Tongue (tissue), 2 donors: ENCODE results near the gene NELL1. TPM values are rescaled to one million over a fixed set of nuclear protein-coding genes. Genes with fewer than 3 reads are reported as not detected.

ENCODE experiments used
- DNase-seq: peaks from one replicate; pipeline ENCODE4 v3.0.0-alpha.2; 2015
- total RNA-seq: library from RNA; depleted of rRNA; stranded (reverse); fragments of >200 nt; gene quantifications from one replicate; pipeline ENCODE4 v1.2.3, GENCODE V29; 2014

The NELL1 gene
- total RNA-seq, 1 donor from 2014 or later: 78.7 TPM

DNA sequence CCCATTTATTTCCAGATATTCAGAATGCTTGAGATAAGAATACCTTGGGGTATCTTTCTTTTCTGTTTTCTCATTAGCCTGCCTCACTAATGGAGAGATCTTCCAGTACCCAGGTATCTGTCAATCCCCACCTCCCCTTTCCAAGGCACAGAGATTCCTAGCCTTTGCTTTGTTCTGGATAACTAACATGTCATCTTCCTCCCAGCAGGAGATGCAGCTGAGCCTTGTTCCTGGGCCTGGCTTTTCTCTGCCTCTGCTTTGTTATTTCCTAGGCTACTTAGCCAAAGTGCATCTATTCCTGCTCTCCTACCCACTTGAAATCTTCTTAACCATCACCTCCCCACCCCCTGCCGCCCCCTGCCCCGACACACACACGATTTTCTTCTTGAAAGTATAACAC lies 297.1 kb downstream of the NELL1 start:
- no peak for DNase-seq

DNA sequence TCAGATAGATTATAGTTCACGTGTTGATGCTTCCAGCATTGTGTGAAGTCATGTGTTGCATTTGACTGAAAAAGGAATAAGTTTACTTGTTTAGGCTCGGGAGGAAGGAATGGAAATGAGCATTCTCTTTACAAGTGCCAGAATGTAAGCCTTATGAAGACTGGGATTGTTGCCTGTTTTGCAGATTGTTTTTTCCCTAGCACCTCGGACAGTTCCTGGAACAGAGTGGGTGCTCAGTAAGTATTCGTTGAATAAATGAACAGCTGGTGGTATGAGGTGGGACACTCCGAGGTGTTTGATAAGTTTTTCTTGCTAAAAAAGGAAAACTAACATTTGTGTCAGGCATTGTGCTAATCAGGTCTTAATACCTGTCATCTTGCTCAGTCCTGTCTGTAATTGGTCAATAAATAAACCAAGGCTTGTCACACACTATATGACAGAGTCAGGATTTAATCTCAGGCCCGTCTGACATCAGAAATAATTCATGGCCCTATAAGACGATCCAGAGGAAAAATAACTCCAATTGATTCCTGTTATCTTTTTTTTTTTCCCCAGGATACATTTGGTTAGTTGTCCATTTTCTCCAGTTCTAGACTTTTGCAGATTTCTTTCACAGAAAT lies 304.7 kb downstream of the NELL1 start:
- peak; percentile 24 for DNase-seq

DNA sequence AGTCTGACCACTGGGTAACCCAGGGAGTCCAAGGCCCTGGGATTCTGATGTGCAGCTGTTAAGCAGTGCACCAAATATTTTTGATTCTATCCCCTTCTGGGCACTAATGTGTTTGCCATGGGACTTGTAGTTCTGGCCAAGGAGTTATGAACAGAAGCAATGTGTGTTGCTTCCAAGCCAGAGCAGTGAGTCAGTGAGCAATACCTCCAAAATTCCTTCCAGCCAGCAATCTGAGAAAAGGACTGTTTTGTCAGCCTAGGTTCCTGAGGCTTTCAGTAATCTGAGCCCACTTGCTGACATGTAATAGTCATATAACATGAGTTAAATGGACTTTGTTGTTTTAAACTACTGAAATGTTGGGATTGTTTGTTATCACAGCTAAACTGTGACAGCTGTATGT lies 311.4 kb downstream of the NELL1 start:
- DNase-seq: no peak

DNA sequence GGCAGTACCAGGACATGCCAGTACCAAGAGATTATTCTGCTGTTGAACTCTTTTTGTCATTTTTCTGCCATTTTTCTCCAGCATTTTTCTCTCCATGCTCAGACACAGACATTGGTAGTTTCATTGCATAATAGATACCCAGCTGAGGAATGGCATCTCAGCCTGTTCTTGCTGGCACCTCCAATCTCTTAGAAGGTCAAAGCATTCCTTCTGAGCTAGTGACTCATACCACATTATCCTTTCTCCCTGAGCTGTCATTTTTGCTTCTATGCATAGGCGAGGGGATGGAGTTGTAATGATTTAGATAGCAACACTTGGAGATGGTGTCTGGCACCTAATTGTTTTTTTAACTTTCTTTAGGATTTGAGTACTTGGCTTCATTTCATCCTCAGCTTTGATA lies 321.1 kb downstream of the NELL1 start:
- DNase-seq: no peak

DNA sequence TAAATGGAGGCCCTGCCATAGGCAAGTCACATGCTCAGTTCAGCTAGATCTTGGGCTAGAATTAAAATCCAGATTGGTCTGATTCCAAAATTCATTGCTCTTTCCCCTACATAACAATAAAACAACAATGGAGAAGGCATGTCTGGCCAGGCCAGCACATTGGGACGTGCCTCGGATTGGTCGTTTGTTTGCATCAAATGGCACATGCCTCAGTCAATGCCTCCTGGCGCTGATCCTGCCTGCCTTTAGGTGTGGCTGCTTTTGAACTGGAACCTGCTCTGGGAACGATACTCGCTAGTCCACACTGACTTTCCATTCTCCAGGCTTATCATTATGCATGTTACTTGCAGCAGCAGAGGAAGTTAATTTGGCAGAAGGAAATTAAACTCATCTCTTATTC lies 322.1 kb downstream of the NELL1 start:
- no peak for DNase-seq

DNA sequence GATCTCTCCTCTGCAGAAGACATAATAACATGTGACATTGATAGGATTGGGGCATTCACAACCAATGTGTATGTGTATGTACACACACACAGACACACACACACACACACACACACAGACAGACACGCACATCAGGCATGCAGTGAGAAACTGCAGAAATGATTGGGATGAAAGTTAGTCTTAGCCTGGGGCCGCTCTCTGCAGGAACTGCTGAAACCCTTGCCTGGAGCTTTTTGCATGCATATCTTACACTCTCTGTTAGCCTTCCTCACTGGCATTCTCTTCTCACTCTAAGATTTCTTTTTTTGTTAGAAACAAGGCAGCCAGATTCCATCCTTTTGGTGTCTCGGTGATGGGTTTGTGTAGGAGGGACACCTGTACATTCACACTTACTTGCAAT lies 337.9 kb downstream of the NELL1 start:
- DNase-seq: no peak

DNA sequence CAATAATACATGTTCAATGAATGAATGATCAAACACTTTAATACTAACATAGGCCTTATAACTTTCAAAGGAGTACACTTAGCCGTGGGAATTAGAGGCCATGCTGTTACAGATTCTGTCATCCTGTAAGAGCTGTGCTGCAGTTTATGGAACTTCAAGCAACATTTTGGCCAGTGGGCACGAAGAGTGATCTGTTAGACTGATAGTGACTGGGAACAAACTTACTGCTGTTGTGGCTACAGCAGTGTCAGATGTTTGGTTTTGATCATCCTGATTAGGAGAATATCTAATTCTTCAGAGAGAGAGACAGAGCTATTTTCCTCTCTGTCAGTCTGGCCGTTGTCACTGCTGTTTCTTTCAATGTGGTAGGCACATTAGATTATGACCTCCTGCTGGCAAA lies 348.9 kb downstream of the NELL1 start:
- DNase-seq: no peak

DNA sequence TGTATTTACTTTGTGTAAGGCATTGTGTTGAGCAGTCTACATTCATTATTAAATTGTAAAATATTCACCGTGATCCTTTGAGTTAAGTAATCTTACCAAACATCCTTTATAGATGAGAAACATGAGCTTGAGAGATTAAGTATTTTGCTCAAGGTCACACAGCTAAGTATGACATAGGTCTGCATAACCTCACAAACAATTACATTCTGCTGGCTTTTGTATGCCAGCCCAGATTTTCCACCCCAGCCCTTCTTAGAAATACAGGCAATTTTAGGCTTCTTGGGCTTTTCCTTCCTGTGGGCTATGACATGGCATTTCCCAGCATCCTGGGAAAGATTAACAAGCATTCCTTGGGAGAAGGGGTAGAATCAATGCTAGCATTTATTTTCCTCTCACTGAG lies 357.3 kb downstream of the NELL1 start:
- DNase-seq: peak; percentile 2

DNA sequence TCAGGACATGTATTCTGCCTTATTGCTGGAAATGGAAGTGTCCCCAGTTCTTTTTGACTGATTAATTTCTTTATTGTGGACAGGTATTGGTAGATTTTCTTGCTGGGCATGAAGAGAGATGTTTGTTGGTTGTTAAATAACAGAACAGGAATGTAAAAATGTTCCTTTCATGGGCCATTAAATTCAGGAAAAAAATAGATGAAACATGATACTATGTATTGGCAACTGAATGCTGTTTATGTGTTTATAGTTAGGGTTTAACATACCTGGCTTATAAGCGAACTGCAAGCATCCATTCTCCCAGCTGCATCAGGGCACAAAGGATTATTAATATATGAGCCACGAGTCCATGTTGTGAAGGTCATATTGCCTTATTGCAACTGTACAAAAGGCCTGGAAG lies 368.5 kb downstream of the NELL1 start:
- DNase-seq: no peak

DNA sequence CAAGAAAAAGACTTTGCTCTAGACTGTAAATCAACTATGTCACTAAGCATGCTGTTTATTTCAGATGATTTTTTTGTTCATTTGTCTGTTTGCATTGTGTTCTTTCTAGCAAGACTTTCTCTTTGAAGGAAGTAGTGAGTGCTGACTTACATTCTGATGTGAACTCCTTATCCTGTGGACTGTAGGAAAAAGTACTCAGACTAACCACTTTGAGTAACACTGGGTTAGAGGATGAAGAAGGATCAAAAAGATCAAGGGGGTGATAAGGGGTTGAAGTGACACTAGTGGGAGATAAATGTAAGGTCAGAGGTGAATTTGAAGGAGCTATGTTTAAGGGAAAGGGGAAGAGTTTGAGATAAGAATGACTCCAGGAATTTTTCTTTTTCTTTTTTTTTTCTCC lies 369.4 kb downstream of the NELL1 start:
- DNase-seq: no peak

DNA sequence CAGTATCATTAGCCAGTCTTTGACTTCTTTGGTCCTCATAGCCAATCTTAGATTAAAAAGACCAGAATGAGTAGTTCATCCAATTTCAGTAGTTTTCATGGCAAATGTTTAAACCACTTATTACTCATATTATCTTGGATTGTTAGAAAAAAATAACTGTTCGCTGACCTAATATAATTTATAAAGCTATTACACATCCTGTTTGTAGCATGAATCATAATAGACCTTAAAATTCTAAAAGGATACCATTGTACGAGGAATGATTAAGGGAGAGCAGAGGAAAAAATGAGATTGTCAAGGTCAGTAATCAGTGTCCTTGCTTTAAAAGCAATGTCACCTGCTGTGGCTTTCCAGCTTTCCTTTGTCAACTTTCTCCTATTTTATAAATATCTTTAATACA lies 371.2 kb downstream of the NELL1 start:
- DNase-seq: no peak

DNA sequence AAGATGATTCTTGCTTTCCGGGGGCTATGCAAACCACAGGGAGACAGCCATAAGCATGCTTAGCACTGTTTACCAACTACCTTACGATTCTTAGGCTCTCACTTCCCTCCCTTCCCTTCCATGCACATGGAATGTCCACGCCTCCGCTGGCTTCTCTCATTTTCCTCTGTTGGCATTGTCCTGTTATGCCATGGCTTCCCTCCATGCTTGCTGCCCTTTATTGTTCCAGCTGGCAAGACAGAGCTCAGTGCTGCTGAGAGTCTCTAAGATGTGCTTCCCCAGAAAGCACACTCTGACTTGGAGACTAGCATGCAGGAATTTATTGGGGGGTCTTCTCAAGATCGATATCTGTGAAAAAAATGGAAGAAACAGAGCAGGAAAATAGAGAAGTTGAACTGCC lies 379.2 kb downstream of the NELL1 start:
- no peak for DNase-seq

DNA sequence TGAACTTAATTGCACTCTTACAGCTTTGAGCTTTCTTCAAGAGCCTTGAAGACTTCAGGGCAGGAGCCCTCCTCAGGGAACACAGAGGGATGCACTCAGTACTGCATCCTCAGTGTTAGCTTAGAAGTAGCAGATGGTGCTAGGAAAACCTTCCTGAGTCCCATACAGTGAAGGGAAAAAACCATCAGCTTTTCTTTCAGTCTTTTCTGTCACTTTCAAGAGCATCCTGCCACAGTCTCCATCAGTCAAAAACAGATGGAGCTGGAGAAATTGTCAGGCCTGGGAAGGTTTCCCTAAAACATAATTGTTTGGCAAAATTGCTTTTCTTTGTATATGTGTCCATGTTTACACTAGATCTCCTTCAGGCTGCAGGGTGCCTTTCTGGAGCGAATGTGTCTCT lies 384.1 kb downstream of the NELL1 start:
- DNase-seq: no peak

DNA sequence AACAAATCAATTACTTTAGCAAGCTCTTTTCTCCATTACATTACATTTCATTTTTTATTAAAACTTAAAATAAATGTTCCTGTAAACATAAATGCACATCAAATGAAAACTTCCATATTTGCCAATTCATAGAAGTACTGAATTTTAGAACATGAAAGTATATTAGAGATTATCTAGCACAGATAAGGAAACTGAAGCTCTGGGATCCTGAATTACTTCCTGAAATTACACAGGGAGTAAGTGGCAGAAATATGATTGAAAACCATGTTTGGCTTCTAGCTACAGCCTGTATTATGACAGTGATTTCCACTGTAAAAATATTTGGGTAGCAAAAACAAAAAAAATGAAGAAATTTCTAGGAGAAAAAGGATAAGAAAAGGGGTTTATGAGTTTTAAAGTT lies 387.3 kb downstream of the NELL1 start:
- no peak for DNase-seq

DNA sequence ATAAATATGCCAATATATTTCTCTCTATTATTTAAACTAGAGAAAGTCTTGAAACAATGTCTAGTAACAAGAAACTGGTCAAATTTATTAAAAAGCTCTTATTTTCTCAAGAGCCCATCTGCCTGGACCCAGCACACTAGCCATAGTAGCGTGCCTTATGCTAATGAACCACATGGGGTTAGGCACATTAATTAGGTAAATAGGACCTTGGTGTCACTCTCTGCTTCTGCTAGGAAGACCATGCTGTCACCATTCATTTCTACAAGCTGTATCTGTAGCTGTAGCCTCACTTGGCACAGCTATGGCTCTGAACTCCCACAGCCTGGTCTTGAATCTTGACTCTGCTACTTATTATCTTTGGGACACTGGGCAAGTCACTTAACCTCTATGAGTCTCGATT lies 390.5 kb downstream of the NELL1 start:
- no peak for DNase-seq

DNA sequence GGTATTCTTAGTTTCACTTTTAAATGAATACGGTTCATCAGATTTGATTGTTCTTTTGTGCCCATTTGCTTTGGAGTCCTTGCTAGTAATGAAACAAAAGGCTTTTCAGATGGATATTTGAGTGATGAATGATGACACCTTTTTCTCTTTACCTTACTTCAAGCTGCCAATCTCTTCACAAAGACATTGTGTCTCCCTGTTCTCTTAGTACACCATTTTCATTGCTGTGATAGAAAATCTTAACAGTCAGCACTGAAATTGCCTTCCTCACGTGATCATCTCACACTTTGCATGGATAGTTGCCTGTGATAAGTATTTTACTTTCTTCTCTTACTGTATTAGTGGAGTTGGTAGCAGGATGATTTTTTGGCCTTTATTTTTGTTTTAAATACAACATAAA lies 396.6 kb downstream of the NELL1 start:
- no peak for DNase-seq

DNA sequence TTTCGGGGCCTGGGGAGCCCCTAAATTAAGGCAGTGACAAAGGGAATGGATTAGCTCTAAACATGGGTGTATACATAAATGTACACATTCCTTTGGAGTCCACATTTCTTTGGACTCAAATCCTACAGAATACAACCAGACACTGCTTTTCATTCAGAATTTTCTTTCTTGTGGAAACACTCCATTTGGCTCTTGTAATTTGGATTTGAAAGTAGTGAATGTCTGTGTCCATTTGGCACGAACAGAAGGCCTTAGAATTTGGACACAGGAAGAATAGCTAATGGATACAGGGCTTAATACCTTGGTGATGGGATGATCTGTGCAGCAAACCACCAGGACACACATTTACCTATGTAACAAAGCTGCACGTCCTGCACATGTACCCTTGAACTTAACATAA lies 399.5 kb downstream of the NELL1 start:
- DNase-seq: peak; percentile 15

DNA sequence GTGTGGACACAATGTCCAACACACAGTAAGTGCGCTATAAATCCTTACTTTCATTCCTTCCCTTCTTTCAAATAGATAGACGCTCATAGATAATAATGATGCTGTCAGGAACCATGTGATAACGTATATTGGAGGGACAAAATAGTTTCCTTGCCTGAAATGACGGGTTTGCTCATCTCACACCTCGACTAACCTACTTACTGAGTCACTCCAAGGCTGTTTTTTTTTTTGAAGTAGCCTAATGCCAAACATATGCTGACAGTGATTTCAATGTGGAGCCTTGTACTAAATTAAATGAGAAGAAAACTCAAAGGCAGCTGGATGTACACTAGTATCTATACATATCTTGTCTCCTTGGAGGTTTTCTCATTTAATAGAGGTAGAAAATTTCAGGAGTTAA lies 400.5 kb downstream of the NELL1 start:
- peak; percentile 18 for DNase-seq

DNA sequence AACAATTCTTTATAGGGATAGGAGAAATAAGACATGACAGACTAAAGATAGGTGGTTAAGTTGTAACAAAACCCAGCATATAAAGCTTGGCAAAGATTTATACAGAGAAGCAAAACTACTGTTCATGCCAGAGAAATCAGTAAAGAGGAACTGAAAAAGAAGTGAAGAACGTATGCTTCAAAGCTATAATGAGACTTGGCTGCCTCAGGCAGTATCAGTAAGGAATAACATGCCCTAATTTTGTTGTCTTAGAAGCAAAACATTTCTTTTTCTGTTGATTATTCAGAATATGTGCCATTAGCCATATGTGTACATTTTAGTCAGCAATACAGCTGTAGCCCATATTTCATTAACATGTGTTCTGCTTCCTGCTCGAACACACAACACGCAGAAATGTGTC lies 403.2 kb downstream of the NELL1 start:
- DNase-seq: peak; percentile 19

DNA sequence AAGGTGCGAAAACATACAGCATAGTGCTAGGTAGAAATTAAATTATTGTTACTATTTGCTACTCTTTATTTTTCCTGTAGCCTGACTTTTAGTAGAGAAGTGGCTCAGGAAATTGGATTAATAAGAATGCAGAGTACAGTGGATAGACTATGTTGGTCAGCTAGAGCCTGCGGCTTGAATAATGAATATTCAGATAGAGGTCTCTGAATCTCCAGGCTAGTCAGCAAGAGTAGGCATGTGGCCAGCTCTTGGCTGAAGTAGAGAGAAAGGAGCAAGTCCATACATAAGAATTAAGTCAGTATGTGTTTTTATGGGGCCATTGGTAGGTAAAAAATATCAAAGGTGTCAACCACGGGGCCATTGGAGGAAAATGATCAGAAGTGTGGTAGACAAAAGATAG lies 413.5 kb downstream of the NELL1 start:
- DNase-seq: no peak

DNA sequence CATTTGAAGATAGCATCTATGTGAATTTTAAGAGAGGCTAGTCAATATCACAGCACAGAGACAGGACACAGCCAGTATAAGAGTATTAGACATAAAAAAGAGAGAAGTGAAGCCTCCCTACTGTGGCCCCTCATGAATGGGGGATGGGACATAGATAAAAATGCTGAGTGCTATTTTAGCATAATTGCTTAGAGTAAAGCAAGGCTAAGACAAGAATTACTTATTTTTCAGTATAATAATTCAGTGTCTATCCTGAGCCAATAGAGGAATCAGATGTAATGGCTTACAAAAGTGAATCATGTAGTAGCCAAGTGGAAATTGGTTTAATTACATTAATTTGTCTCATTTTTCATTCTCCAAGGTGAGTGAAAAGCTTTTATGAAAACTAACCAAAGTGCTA lies 419.5 kb downstream of the NELL1 start:
- DNase-seq: no peak

DNA sequence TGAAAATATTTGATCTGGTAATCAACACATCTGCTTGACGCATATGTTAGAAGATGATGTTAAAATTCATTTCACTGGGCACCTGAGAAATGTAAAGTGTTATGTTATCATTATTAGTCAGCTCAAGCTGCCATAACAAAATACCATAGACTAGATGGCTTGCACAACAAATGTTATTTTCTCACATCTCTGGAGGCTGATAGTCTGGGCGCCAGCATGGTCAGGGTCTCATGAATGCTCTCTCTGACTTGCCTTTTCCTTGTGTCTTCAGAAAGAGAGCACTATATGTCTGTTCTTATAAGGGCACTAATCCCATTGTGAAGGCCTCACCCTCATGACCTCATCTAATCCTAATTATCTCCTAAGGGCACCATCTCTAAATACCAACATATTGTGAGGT lies 435.3 kb downstream of the NELL1 start:
- DNase-seq: no peak

DNA sequence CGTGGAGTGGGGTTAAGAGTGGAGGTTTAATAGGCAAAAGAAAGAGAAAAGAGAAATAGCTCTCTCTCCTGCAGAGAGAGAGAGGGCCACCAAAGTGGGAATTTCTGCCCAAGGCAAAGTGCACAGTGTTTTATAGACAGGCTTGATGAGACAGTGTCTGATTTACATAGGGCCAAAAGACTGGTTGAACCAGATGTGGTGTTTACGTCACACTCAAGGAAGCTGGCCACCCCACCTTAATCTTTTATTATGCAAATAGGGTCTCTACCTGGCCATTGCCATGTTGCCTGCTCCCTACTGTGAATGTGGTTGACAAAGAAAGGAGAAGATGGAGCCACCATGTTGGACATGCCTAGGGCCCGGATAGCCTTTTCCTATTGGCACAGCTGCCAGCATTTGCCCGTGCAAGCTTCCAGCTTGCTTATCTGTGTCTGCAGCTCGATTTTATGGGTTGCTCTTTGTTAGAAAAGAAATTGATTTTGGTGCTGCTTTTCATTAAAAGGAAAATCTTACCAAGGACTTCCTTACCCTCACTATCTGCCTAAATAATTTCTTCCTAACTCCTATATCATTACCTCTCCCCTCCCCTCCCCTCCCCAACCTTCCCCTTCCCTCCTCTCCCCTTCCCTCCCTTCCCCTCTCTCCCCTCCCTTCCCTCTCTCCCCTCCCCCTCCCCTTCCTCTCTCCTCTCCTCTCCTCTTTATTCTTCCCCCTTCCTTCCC lies 436.0 kb downstream of the NELL1 start:
- no peak for DNase-seq

DNA sequence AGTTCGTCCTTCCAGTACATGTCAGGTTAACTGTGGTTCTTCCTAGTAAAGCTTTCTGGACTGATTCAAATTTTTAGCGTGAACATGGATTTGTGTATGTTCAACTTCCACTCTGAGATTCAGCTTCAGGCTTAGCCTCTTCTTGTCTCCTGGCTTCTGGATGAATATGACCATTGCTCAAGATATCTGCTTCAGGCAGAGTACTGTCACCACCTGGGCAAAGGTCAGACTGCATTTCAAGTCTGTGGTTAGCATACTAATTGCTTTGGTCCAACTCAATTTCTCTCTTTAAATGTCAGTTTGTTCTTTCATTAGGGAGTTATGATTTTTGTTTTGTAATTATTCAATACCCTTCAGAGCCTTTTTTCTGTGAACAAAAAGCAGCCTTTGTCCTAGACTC lies 440.0 kb downstream of the NELL1 start:
- DNase-seq: no peak

DNA sequence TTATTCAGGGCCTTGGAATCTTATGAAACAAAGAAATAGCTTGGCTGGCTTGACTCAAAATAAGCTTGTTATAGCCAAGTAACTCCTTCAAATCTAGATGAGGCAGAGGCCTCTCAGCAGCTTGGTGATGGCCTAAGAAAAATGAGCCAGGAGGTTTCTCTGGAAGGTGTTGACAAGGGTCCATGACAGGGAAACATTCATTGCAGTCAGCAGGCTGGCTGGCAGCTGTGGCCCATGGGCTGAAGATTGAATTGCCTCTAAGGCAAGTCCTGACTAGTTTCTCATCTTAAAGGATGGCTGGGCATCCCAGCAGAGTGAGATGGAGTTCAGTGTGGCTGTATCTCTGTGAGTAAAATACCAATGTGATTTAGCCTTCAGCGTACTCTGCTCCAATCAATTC lies 441.0 kb downstream of the NELL1 start:
- no peak for DNase-seq
